ENCODE data around the gene HPSE2. TPM values are rescaled to one million over a fixed set of nuclear protein-coding genes. Genes with fewer than 3 reads are reported as not detected.

HPSE2 gene
- total RNA-seq, 1 experiment from 2014 or later = 0.05 TPM

GRCh38 chr10:98453729-98454128, 781.9 kb downstream of the HPSE2 start:
- no TSS peak for BruUV-seq (replicated peaks)
- Histone ChIP-seq H3K27me3 (ENCODE audit: insufficient read depth, low read length) (no peaks in the 10 kb centered on the region; the same call in 1 of the 2 replicates), H3K4me3 (replicated peaks in 1 of 2; ENCODE audit: low read depth in 1 of 2, low read length in 2 of 2) (no peak overlapping the region), H3K9ac (ENCODE audit: low read length) (no peak overlapping the region), H3K9me3 (ENCODE audit: control insufficient read depth in 1 of 2, insufficient read depth in 1 of 2, low read depth in 1 of 2, low read length in 2 of 2) (no peaks in the 10 kb centered on the region), H3K36me3 (ENCODE audit: control insufficient read depth in 1 of 2, insufficient read depth in 2 of 2, low read length in 2 of 2) (no peaks in the 10 kb centered on the region), H4K20me1 (ENCODE audit: insufficient read depth) (no peaks in the 10 kb centered on the region), H3K27ac (ENCODE audit: low read depth, low read length) (no peak overlapping the region), H2AFZ (ENCODE audit: low read depth, low read length, poor library complexity, severe bottlenecking) (no peak overlapping the region), H3K79me2 (ENCODE audit: insufficient read depth, low read length) (no peaks in the 10 kb centered on the region), H3K4me1 (ENCODE audit: control insufficient read depth in 1 of 2, insufficient read depth in 2 of 2, low read length in 2 of 2) (no peaks in the 10 kb centered on the region; a peak in 1 of 4 replicates), H3K9me2 (ENCODE audit: insufficient read depth) (no peaks in the 10 kb centered on the region), H3K4me2 (ENCODE audit: low read length) (no peak overlapping the region)
- TF ChIP-seq TCF7L2 (IDR thresholded peaks at IDR 0.05; ENCODE audit: borderline replicate concordance, extremely low read depth, insufficient read depth, insufficient read length) (no peak), RAD21 (IDR thresholded peaks at IDR 0.05; ENCODE audit: low read depth) (no peak), CBX3 (IDR thresholded peaks at IDR 0.05; ENCODE audit: low read depth) (no peak), EZH2phosphoT487 (IDR thresholded peaks at IDR 0.05; ENCODE audit: borderline replicate concordance) (no peak), REST (IDR thresholded peaks at IDR 0.05; ENCODE audit: low read depth) (no peak), SIN3A (IDR thresholded peaks at IDR 0.05; ENCODE audit: low read depth) (no peak), EZH2 (IDR thresholded peaks at IDR 0.05) (no peak), EGR1 (IDR thresholded peaks at IDR 0.05; ENCODE audit: low read depth) (no peak), FOSL1 (IDR thresholded peaks at IDR 0.05; ENCODE audit: low read depth) (no peak), ZFX (IDR thresholded peaks at IDR 0.05) (no peak), POLR2AphosphoS5 (IDR thresholded peaks at IDR 0.05; ENCODE audit: low read depth, low read length) (no peak), ZNF274 (IDR thresholded peaks at IDR 0.05; ENCODE audit: low read depth, low read length) (no peak), ATF3 (IDR thresholded peaks at IDR 0.05) (no peak), ELF1 (IDR thresholded peaks at IDR 0.05; ENCODE audit: borderline replicate concordance, low read depth) (no peak)
- TF ChIP-seq, protein P1, sequence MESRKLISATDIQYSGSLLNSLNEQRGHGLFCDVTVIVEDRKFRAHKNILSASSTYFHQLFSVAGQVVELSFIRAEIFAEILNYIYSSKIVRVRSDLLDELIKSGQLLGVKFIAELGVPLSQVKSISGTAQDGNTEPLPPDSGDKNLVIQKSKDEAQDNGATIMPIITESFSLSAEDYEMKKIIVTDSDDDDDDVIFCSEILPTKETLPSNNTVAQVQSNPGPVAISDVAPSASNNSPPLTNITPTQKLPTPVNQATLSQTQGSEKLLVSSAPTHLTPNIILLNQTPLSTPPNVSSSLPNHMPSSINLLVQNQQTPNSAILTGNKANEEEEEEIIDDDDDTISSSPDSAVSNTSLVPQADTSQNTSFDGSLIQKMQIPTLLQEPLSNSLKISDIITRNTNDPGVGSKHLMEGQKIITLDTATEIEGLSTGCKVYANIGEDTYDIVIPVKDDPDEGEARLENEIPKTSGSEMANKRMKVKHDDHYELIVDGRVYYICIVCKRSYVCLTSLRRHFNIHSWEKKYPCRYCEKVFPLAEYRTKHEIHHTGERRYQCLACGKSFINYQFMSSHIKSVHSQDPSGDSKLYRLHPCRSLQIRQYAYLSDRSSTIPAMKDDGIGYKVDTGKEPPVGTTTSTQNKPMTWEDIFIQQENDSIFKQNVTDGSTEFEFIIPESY (IDR thresholded peaks at IDR 0.05; ENCODE audit: extremely low read depth, insufficient replicate concordance, low read length) = no peak
- ChIA-PET POLR2A (no interaction called here), RAD21 (ENCODE audit: low non-redundant PET in 1 of 2, low total read pairs in 2 of 2, uncharacterized antibody in 2 of 2, unreplicated experiment in 2 of 2) (no interaction called here), CTCF (no interaction called here)
- ATAC-seq (no peak), DNase-seq (ENCODE audit: low read depth, low spot score) (no peak)
- intact Hi-C loops (cut with micrococcal nuclease) = no loop called here

Data from HCT116 (cell line).